ENCODE data around the gene GOLGA7B. TPM values are rescaled to one million over a fixed set of nuclear protein-coding genes. Genes with fewer than 3 reads are reported as not detected.

Gene GOLGA7B
- total and polyA plus RNA-seq, 9 of the 15 experiments (the other 6 are each of a cell fraction or from before 2014, with no cell fraction given) = 0.03 to 0.07 (median 0.04) TPM; not detected in 3

GRCh38 chr10:97870990-97871389, 21.3 kb downstream of the GOLGA7B start:
- CTCF ChIA-PET (ENCODE audit: low intra/inter-chr PET ratio) = interaction anchor here (0.6 to 1.5 kb wide), 2 partner anchors 79 to 156 kb away, joined by 4 to 7 read pairs; no protein-coding TSS in a partner anchor
- in situ Hi-C loops (cut with MboI) = loop anchor here (25.0 kb wide), 1 partner anchor 109 kb away; the partner anchor contains the start of gene SFRP5
- Histone ChIP-seq H2AFZ (ENCODE audit: low read depth, low read length) (no peak overlapping the region), H3K27ac (ENCODE audit: extremely low read depth, low read depth, low read length) (no peak overlapping the region), H3K27me3 (ENCODE audit: control insufficient read depth in 2 of 2, insufficient read depth in 2 of 2, low read length in 2 of 2) (peaks cover 5 to 34% of the 10 kb centered on the region in 2 experiments; a peak in 4 of 5 replicates), H3K4me1 (replicated peaks in 1 of 2; ENCODE audit: control insufficient read depth in 2 of 2, insufficient read depth in 2 of 2, low read length in 2 of 2) (peaks cover 5 to 9% of the 10 kb centered on the region in 2 experiments; a peak in 3 of 5 replicates), H3K9ac (ENCODE audit: insufficient read depth in 1 of 2, low read depth in 2 of 2, low read length in 2 of 2) (no peak overlapping the region), H3K4me3 (no peak overlapping the region), H4K20me1 (replicated peaks; ENCODE audit: control insufficient read depth, insufficient read depth, low read length) (no peaks in the 10 kb centered on the region), H3K36me3 (ENCODE audit: control insufficient read depth, insufficient read depth, low read length) (no peaks in the 10 kb centered on the region), H3K9me1 (ENCODE audit: control insufficient read depth, insufficient read depth, low read length) (no peaks in the 10 kb centered on the region), H3K9me3 (replicated peaks; ENCODE audit: control insufficient read depth, insufficient read depth, low read depth, low read length) (no peaks in the 10 kb centered on the region), H3K79me2 (ENCODE audit: control insufficient read depth, insufficient read depth, low read length) (no peaks in the 10 kb centered on the region), H3K4me2 (ENCODE audit: insufficient read depth, low read length) (no peak overlapping the region)
- ATAC-seq (no peak), FAIRE-seq (no peak), DNase-seq (ENCODE audit: extremely low read depth in 1 of 4, low spot score in 3 of 4) (no peak)
- POLR2A ChIA-PET = no interaction called here
- no TSS peak for BruUV-seq (replicated peaks)
- intact Hi-C loops (cut with micrococcal nuclease) = no loop called here
- TF ChIP-seq NR1H2 (CRISPR knock-in tag; IDR thresholded peaks at IDR 0.05) (no peak), E2F6 (IDR thresholded peaks at IDR 0.05; ENCODE audit: borderline replicate concordance in 1 of 2, extremely low read depth in 1 of 2, insufficient read depth in 1 of 2, insufficient read length in 1 of 2, low read depth in 1 of 2, low read length in 1 of 2, poor library complexity in 1 of 2, severe bottlenecking in 1 of 2) (no peak), ETV1 (tag; conservative IDR thresholded peaks at IDR 0.05; ENCODE audit: low read depth) (no peak), FOXA1 (IDR thresholded peaks at IDR 0.05; ENCODE audit: borderline replicate concordance) (no peak), KAT2B (IDR thresholded peaks at IDR 0.05; ENCODE audit: low read depth, low read length) (no peak), ATF4 (CRISPR knock-in tag; IDR thresholded peaks at IDR 0.05) (no peak), ZBTB26 (CRISPR knock-in tag; IDR thresholded peaks at IDR 0.05) (no peak), SREBF2 (CRISPR knock-in tag; IDR thresholded peaks at IDR 0.05) (no peak)
- WGBS (ENCODE audit: insufficient coverage, low coverage, missing lambda C conversion rate) = 2% methylated on average over 8 of the region's 8 CpGs

Measured in K562 (cell line).